ENCODE data around the gene FAM110A.

DNA sequence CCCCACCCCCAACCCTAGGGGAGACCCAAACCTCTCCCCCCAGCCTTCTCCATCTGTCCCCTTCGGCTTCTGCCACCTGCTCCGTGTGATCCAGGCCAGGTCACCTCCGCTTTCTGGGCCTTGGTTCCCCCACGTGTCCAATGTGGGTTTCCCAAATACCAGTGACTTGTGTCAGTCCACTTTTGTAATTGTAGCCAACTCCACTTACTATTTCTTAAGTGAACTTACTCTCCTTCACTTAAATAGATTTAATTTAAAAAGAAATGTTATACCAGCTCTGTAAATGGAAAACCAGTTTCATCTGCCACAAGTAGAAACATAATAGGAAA, 10.0 kb upstream of the FAM110A start:
- TF ChIP-seq, protein P1, sequence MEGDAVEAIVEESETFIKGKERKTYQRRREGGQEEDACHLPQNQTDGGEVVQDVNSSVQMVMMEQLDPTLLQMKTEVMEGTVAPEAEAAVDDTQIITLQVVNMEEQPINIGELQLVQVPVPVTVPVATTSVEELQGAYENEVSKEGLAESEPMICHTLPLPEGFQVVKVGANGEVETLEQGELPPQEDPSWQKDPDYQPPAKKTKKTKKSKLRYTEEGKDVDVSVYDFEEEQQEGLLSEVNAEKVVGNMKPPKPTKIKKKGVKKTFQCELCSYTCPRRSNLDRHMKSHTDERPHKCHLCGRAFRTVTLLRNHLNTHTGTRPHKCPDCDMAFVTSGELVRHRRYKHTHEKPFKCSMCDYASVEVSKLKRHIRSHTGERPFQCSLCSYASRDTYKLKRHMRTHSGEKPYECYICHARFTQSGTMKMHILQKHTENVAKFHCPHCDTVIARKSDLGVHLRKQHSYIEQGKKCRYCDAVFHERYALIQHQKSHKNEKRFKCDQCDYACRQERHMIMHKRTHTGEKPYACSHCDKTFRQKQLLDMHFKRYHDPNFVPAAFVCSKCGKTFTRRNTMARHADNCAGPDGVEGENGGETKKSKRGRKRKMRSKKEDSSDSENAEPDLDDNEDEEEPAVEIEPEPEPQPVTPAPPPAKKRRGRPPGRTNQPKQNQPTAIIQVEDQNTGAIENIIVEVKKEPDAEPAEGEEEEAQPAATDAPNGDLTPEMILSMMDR (IDR thresholded peaks at IDR 0.05): no peak
- TF ChIP-seq ZFX (IDR thresholded peaks at IDR 0.05; ENCODE audit: borderline replicate concordance): no peak
